ENCODE data around the gene ATP8A2. TPM values are rescaled to one million over a fixed set of nuclear protein-coding genes. Genes with fewer than 3 reads are reported as not detected.

ATP8A2 gene
- total and polyA plus RNA-seq, 2 of the 8 experiments (the other 6 are each of a cell fraction or from before 2014, with no cell fraction given), result 2.4 to 8.3 TPM

GRCh38 chr13:25971459-25972145, 599.8 kb downstream of the ATP8A2 start:
- H3K14ac ChIP-seq (ENCODE audit: insufficient read length), result no peak overlapping the region
- H3K23me2 ChIP-seq (ENCODE audit: low read depth, low read length), result 0 out of 2 replicates have a peak, but pooled peaks cover 2% of the 10 kb centered on the region
- peak overlapping the region; percentile 35 to 48; a peak in 2 of 4 replicates for H3K4me2 ChIP-seq (ENCODE audit: insufficient read depth in 1 of 2, low read depth in 2 of 2, low read length in 2 of 2)
- H2BK20ac ChIP-seq (ENCODE audit: low read length), result peak overlapping the region; percentile 87; the same call in 1 of the 2 replicates
- H3K36me3 ChIP-seq (ENCODE audit: control insufficient read depth in 2 of 4, insufficient read depth in 4 of 4, low read length in 3 of 4), result no peaks in the 10 kb centered on the region
- H2BK5ac ChIP-seq (ENCODE audit: low read depth, low read length), result peak overlapping the region; percentile 15; the same call in 1 of the 2 replicates
- H4K8ac ChIP-seq (ENCODE audit: extremely low read depth, insufficient read depth, low read length), result no peak overlapping the region
- ChIA-PET POLR2A (ENCODE audit: partially characterized antibody) (no interaction called here), CTCF (ENCODE audit: partially characterized antibody) (interaction anchor here (0.7 to 1.7 kb wide), 7 partner anchors 10 to 136 kb away, joined by 3 to 5 read pairs (median 4); no protein-coding TSS in a partner anchor)
- H3K4ac ChIP-seq (replicated peaks; ENCODE audit: insufficient read length, low read depth, low read length), result peak overlapping the region; percentile 23
- H2AK5ac ChIP-seq (ENCODE audit: low read depth, low read length), result no peak overlapping the region
- no peak for FAIRE-seq
- H3K27ac ChIP-seq (ENCODE audit: low read depth, low read length), result no peak overlapping the region
- no peak overlapping the region for H2AFZ ChIP-seq (ENCODE audit: low read length)
- H4K20me1 ChIP-seq (replicated peaks in 1 of 2; ENCODE audit: control insufficient read depth in 1 of 2, insufficient read depth in 2 of 2, low read length in 2 of 2), result no peaks in the 10 kb centered on the region
- 0 out of 2 replicates have a peak overlapping the region, but pooled peaks have one; percentile 3 for H2BK15ac ChIP-seq (ENCODE audit: low read length)
- H3K79me2 ChIP-seq (ENCODE audit: control insufficient read depth in 1 of 2, insufficient read depth in 2 of 2, low read length in 2 of 2), result no peaks in the 10 kb centered on the region
- 85% methylated on average over 5 of the region's 5 CpGs; no CpG with 5 or more reads in 1 of the 2 experiments for WGBS, 2 experiments (ENCODE audit: extremely low coverage in 1 of 2, insufficient coverage in 1 of 2, insufficient read length in 1 of 2, insufficient replicate concordance in 2 of 2, low coverage in 1 of 2, low lambda C conversion rate in 2 of 2, missing lambda C conversion rate in 1 of 2)
- H3K79me1 ChIP-seq (ENCODE audit: low read depth, low read length), result no peaks in the 10 kb centered on the region
- H3K18ac ChIP-seq (ENCODE audit: extremely low read depth, low read length), result peak overlapping the region; percentile 68; the same call in 1 of the 2 replicates
- H3K9me3 ChIP-seq (ENCODE audit: insufficient read depth in 2 of 2, low read depth in 1 of 2, low read length in 1 of 2), result no peaks in the 10 kb centered on the region
- peaks cover 0 to 7% (median 3%) of the 10 kb centered on the region in 4 experiments; a peak in 4 of 7 replicates for H3K27me3 ChIP-seq (replicated peaks in 1 of 4; ENCODE audit: control insufficient read depth in 3 of 4, extremely low read depth in 1 of 4, insufficient read depth in 3 of 4, low read length in 3 of 4)
- peak overlapping the region in 1 of 4 experiments; percentile 2; a peak in 3 of 8 replicates for H3K4me3 ChIP-seq (ENCODE audit: extremely low read depth in 1 of 4, insufficient read depth in 2 of 4, low read depth in 3 of 4, low read length in 4 of 4)
- H3K56ac ChIP-seq (replicated peaks; ENCODE audit: insufficient read length, low read depth, low read length), result no peak overlapping the region
- H4K5ac ChIP-seq (ENCODE audit: insufficient read length, low read depth, low read length), result no peak overlapping the region
- DNase-seq (ENCODE audit: low read depth in 1 of 2, low spot score in 2 of 2), result no peak
- H3K23ac ChIP-seq (ENCODE audit: insufficient read length), result no peak overlapping the region
- H4K91ac ChIP-seq (replicated peaks; ENCODE audit: insufficient read length, low read length), result no peak overlapping the region
- peak overlapping the region; percentile 24 for H2BK120ac ChIP-seq (replicated peaks; ENCODE audit: low read depth, low read length)
- H2BK12ac ChIP-seq (ENCODE audit: low read depth, low read length), result no peak overlapping the region
- peaks cover 10 to 27% (median 21%) of the 10 kb centered on the region in 4 experiments for H3K4me1 ChIP-seq (replicated peaks in 1 of 4; ENCODE audit: control insufficient read depth in 3 of 4, insufficient read depth in 4 of 4, low read length in 3 of 4)
- H3K9ac ChIP-seq (replicated peaks in 1 of 4; ENCODE audit: extremely low read depth in 1 of 4, low read depth in 3 of 4, low read length in 3 of 4), result no peak overlapping the region
- TF ChIP-seq CHD2 (IDR thresholded peaks at IDR 0.05; ENCODE audit: low read length) (no peak), SUZ12 (IDR thresholded peaks at IDR 0.05; ENCODE audit: low read length) (no peak), HDAC2 (IDR thresholded peaks at IDR 0.05; ENCODE audit: borderline replicate concordance in 1 of 2, low read depth in 2 of 2, low read length in 2 of 2) (0 out of 4 replicates have a peak, but pooled peaks of 1 of the 2 experiments have one; percentile 27), RNF2 (IDR thresholded peaks at IDR 0.05; ENCODE audit: borderline replicate concordance, low read depth, low read length, missing control alignments, poor library complexity, severe bottlenecking) (no peak), BCL11A (IDR thresholded peaks at IDR 0.05; ENCODE audit: low read depth in 2 of 2, low read length in 2 of 2) (no peak), CREB1 (IDR thresholded peaks at IDR 0.05) (no peak)
- TF ChIP-seq, protein P1, sequence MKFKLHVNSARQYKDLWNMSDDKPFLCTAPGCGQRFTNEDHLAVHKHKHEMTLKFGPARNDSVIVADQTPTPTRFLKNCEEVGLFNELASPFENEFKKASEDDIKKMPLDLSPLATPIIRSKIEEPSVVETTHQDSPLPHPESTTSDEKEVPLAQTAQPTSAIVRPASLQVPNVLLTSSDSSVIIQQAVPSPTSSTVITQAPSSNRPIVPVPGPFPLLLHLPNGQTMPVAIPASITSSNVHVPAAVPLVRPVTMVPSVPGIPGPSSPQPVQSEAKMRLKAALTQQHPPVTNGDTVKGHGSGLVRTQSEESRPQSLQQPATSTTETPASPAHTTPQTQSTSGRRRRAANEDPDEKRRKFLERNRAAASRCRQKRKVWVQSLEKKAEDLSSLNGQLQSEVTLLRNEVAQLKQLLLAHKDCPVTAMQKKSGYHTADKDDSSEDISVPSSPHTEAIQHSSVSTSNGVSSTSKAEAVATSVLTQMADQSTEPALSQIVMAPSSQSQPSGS (IDR thresholded peaks at IDR 0.05; ENCODE audit: low read length), result no peak

Data from H1 (cell line).